Tibial artery (tissue), 4 donors: Measurements from ENCODE around the gene EXD3.

Experiments used
- DNase-seq, 2 donors: peaks; one replicate each; pipeline ENCODE4 v3.0.0-alpha.2; 2019
- H3K27ac ChIP-seq, 2 donors: fragments of 200-600 bp; sonication (generic) in 1 of 2; 1 replicate in 1 of 2; 2 replicates in 1 of 2; pipeline ENCODE4 v1.5.1; 2018 to 2019; ENCODE audit warnings: mild to moderate bottlenecking in 1 of 2
- H3K27me3 ChIP-seq, 2 donors: fragments of 200-600 bp; sonication (generic) in 1 of 2; one replicate each; pipeline versions ENCODE4 v1.5.1 to v1.6.0; 2016 to 2019
- H3K36me3 ChIP-seq, 3 donors: fragments of 200-600 bp; sonication (generic) in 2 of 3; one replicate each; pipeline ENCODE4 v1.5.1; 2016 to 2019; ENCODE audit warnings: mild to moderate bottlenecking in 2 of 3
- H3K4me1 ChIP-seq, 4 donors: fragments of 200-600 bp; sonication (generic) in 2 of 4; 1 replicate in 3 of 4; 2 replicates in 1 of 4; pipeline ENCODE4 v1.5.1; 2016 to 2019
- H3K4me3 ChIP-seq, 2 donors: fragments of 200-600 bp; sonication (generic) in 1 of 2; 1 replicate in 1 of 2; 2 replicates in 1 of 2; pipeline ENCODE4 v1.5.1; 2018 to 2019; ENCODE audit warnings: mild to moderate bottlenecking in 2 of 2
- H3K9me3 ChIP-seq, 3 donors: fragments of 200-600 bp; sonication (generic) in 1 of 3; one replicate each; pipeline ENCODE4 v1.5.1; 2016 to 2019
- intact Hi-C: fragments of 100-400 bp; cut with DNase I; formaldehyde crosslinking; loops from one replicate; pipeline ENCODE4 v1.15.0; 2023; ENCODE audit warnings: low total_unique reads
- TF ChIP-seq, protein P1 (sequence below), 2 experiments: fragments of 200-600 bp in 1 of 2; fragments of 450-650 bp in 1 of 2; IDR thresholded peaks; one replicate each; pipeline ENCODE4 v1.5.1; 2017 to 2019; ENCODE audit warnings: antibody characterized with exemption in 2 of 2, mild to moderate bottlenecking in 1 of 2, moderate library complexity in 1 of 2

The EXD3 gene

DNA sequence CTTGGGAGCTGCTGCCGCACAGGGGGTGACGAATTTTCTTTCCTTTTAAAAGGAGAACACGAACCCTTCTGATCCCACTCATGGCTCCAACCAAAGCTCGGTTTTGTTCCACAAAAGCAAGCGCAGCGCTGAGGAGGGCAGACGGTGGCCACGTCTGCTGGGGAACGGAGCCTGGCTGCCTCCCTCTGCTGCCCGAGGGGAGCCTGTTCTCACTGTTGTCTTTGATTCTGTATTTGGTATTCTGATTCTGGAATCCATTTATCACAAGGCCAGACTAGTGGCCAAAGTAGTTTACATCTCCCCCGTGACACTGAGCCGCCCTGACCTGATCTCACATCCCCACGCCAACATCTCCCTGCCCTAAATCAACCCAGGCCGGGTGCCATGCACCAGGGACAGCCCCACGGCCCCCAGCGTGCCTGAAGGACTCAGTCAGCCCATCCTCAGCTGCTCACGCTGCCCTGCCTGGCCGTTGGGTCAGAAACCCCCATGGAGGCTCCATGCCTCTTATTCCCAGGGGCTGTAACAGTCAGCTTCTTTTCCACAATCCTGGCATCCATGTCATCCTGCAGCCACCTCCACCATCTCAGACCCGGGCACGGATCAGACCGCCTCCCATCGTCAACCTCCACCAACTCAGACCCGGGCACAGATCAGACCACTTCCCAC, 42.9 kb upstream of the EXD3 start:
- H3K4me1 ChIP-seq: no peaks in the 10 kb centered on the region
- H3K27me3 ChIP-seq: no peaks in the 10 kb centered on the region
- H3K27ac ChIP-seq: no peak overlapping the region
- intact Hi-C loops: loop anchor here (10.0 kb wide), 1 partner anchor 69 kb away; no protein-coding TSS in a partner anchor
- H3K9me3 ChIP-seq: no peaks in the 10 kb centered on the region
- TF ChIP-seq, protein P1, sequence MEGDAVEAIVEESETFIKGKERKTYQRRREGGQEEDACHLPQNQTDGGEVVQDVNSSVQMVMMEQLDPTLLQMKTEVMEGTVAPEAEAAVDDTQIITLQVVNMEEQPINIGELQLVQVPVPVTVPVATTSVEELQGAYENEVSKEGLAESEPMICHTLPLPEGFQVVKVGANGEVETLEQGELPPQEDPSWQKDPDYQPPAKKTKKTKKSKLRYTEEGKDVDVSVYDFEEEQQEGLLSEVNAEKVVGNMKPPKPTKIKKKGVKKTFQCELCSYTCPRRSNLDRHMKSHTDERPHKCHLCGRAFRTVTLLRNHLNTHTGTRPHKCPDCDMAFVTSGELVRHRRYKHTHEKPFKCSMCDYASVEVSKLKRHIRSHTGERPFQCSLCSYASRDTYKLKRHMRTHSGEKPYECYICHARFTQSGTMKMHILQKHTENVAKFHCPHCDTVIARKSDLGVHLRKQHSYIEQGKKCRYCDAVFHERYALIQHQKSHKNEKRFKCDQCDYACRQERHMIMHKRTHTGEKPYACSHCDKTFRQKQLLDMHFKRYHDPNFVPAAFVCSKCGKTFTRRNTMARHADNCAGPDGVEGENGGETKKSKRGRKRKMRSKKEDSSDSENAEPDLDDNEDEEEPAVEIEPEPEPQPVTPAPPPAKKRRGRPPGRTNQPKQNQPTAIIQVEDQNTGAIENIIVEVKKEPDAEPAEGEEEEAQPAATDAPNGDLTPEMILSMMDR (IDR thresholded peaks at IDR 0.05): no peak
- peaks cover 0 to 41% (median 0%) of the 10 kb centered on the region in 3 donors for H3K36me3 ChIP-seq
- peak in 1 of 2 donors; percentile 48 for DNase-seq
- no peak overlapping the region for H3K4me3 ChIP-seq

DNA sequence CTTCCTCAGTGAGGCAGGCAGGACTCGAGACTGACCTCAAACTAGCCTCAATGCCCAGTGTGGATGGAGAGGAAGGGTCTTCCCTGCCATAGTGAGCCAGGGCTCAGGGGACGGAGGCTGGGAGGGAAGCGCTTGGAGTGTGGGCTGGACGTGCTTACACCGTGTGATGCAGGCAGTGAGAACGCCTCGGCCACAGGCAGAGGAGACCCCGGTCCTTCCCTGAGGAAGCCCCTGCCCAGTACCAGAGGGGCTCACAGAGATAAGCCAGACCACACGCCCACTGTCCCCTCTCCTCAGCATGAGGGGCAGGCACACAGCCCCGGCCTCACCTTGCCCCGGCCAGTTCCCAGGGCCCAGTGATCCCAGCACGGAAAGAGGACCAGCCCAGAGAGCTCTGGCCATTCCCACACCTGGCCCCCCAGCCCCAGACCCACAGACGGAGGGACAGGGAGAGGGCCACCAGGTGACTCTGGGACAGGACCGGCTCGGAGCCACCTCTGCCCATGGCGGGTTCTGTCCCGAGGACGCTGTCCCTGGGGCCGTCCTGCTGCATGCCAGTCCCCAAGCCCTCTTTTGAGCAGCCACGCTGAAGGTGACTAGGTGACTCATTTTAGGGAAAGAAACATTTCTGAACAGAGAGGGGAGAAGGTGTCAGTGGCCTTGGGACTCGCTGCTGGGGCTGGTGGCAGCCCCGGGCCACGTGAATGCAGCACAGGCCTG, 42.2 kb upstream of the EXD3 start:
- Histone ChIP-seq H3K4me3 (no peak overlapping the region), H3K9me3 (no peaks in the 10 kb centered on the region), H3K36me3 (peaks cover 0 to 41% (median 0%) of the 10 kb centered on the region in 3 donors), H3K27ac (no peak overlapping the region), H3K4me1 (peaks cover 0 to 2% (median under 1%) of the 10 kb centered on the region in 4 donors), H3K27me3 (no peaks in the 10 kb centered on the region)
- intact Hi-C loops: loop anchor here (10.0 kb wide), 1 partner anchor 70 kb away; no protein-coding TSS in a partner anchor
- DNase-seq: peak in 1 of 2 donors; percentile 62
- TF ChIP-seq, protein P1 (IDR thresholded peaks at IDR 0.05): no peak

DNA sequence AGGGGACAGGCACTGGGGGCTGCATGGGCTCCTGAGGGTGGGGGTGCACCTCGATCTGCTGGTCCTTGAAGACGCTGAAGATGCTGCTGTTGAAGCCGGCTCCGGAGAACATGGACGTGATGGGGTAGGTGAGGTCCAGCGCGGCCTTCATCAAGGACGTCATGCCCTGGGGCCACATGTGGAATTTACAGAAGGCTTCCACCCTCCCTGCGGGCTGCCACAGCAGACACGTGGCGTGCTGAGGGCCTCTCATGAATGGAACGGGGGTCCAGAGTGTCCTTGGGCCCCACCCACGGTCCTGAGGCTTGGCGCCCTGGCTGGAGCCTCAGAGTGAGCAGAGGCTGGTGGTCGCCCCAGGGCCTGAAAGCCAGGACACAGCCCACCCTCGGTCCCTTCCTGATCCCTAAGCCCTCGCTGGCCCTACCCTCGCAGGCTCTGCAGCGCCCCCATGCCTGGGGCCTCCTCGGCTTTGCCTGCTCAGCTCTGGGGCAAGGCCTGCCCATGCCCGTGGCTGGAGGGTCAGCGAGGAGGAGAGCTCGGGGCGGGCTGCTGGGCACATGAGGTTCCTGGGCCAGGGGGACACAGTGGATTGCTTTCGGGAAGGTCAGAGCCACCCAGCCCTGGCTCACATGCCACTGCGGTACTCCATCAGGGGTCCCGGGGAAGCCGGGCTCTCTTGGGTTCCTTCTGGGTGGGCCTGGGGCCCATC, 41.5 kb upstream of the EXD3 start:
- H3K9me3 ChIP-seq: no peaks in the 10 kb centered on the region
- intact Hi-C loops: loop anchor here (10.0 kb wide), 1 partner anchor 70 kb away; no protein-coding TSS in a partner anchor
- peak in 1 of 2 donors; percentile 63 for DNase-seq

DNA sequence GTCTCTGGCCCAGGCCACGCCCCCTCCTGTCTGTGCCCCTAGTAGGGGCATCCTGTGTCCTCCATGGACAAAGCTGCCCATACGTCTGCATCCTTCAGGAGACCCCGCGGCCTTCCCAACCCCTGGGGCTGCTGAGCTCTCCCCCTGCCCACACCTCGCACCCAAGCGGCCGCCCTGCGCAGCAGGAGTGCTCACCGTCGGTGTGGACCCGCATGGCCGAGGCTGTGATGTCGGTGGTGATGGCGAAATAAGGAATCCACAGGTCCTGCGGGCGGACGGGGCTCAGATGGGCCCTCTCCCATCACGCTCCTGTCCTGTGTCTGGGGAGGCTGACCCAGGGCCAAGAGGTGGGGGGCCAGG, 40.9 kb upstream of the EXD3 start:
- H3K27ac ChIP-seq: no peak overlapping the region
- peaks cover 0 to 41% (median 0%) of the 10 kb centered on the region in 3 donors for H3K36me3 ChIP-seq
- DNase-seq: peak in 1 of 2 donors; percentile 66
- no peaks in the 10 kb centered on the region for H3K27me3 ChIP-seq
- H3K9me3 ChIP-seq: no peaks in the 10 kb centered on the region
- H3K4me1 ChIP-seq: peaks cover 6 to 11% (median 8%) of the 10 kb centered on the region in 4 donors
- intact Hi-C loops: loop anchor here (10.0 kb wide), 1 partner anchor 71 kb away; no protein-coding TSS in a partner anchor
- TF ChIP-seq, protein P1 (IDR thresholded peaks at IDR 0.05): no peak
- no peak overlapping the region for H3K4me3 ChIP-seq

More for the DNA sequence above, 41.5 kb upstream of the EXD3 start:
- TF ChIP-seq, protein P1 (IDR thresholded peaks at IDR 0.05): no peak
- H3K4me1 ChIP-seq: peaks cover 4 to 9% (median 6%) of the 10 kb centered on the region in 4 donors
- H3K27me3 ChIP-seq: no peaks in the 10 kb centered on the region
- H3K36me3 ChIP-seq: peaks cover 0 to 41% (median 0%) of the 10 kb centered on the region in 3 donors
- no peak overlapping the region for H3K4me3 ChIP-seq
- H3K27ac ChIP-seq: no peak overlapping the region
